ENCODE data around the gene TIMP2.
"Not testable (repeated sequence)": the region's sequence is repeated elsewhere in the genome, so short reads cannot be mapped to it uniquely, and the experiment has no call there.

The TIMP2 gene

DNA sequence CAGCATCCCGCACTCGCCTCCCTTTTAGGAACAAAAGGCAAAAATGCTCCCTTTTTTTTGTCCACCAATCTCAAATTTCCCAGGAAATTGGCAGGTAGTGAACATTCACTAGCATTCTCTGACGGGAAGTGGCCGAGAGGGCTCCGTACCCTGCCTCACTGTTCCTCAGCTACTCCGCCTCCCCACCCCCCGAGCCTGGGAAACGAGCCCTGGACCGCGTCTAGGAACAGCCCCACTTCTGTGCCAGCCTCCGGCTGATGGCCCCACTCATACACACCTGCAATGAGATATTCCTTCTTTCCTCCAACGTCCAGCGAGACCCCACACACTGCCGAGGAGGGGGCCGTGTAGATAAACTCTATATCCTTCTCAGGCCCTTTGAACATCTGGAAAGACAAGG, 54.6 kb downstream of the TIMP2 start:
- Histone ChIP-seq H3K4me2 (ENCODE audit: low read length) (no peak overlapping the region), H3K27me3 (ENCODE audit: low read depth, low read length) (0 out of 2 replicates have a peak, but pooled peaks cover 3% of the 10 kb centered on the region)

DNA sequence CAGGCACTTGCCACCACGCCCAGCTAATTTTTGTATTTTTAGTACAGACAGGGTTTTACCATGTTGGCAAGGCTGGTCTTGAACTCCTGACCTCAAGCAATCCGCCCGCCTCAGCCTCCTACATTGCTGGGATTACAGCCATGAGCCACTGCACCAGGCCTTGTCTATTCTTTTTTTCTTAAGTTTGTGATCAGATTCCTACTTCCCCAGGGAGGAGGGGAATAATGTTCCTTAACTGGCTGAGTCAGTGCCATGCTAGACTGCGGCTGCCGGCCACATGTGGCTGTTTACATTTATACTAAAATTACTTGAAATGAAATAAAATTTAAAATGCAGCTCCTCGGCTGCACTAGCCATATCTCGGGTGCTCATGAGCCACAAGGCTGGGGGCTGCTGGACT, 56.8 kb downstream of the TIMP2 start:
- Histone ChIP-seq H3K36me3 (replicated peaks; ENCODE audit: low read depth, low read length) (no peaks in the 10 kb centered on the region), H2AFZ (ENCODE audit: low read depth, low read length) (no peak overlapping the region), H3K27ac (ENCODE audit: low read length) (no peak overlapping the region), H4K20me1 (ENCODE audit: insufficient read depth, low read length) (no peaks in the 10 kb centered on the region), H3K4me1 (ENCODE audit: low read length) (0 out of 2 replicates have a peak, but pooled peaks cover 3% of the 10 kb centered on the region), H3K4me3 (ENCODE audit: low read length) (no peak overlapping the region), H3K9ac (ENCODE audit: low read length) (no peak overlapping the region), H3K79me2 (ENCODE audit: low read length) (no peaks in the 10 kb centered on the region), H3K9me3 (ENCODE audit: insufficient read depth, low read length) (no peaks in the 10 kb centered on the region), H3K4me2 (ENCODE audit: low read length) (no peak overlapping the region), H3K27me3 (ENCODE audit: low read depth, low read length) (0 out of 2 replicates have a peak, but pooled peaks cover 3% of the 10 kb centered on the region)
- TF ChIP-seq, protein P1, sequence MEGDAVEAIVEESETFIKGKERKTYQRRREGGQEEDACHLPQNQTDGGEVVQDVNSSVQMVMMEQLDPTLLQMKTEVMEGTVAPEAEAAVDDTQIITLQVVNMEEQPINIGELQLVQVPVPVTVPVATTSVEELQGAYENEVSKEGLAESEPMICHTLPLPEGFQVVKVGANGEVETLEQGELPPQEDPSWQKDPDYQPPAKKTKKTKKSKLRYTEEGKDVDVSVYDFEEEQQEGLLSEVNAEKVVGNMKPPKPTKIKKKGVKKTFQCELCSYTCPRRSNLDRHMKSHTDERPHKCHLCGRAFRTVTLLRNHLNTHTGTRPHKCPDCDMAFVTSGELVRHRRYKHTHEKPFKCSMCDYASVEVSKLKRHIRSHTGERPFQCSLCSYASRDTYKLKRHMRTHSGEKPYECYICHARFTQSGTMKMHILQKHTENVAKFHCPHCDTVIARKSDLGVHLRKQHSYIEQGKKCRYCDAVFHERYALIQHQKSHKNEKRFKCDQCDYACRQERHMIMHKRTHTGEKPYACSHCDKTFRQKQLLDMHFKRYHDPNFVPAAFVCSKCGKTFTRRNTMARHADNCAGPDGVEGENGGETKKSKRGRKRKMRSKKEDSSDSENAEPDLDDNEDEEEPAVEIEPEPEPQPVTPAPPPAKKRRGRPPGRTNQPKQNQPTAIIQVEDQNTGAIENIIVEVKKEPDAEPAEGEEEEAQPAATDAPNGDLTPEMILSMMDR (IDR thresholded peaks at IDR 0.05; ENCODE audit: low read depth, low read length): no peak
- no peak for TF ChIP-seq EZH2phosphoT487 (IDR thresholded peaks at IDR 0.05; ENCODE audit: low read depth)

More for the DNA sequence above, 54.6 kb downstream of the TIMP2 start:
- no peak overlapping the region for H2AFZ ChIP-seq (ENCODE audit: low read depth, low read length)
- H3K4me1 ChIP-seq (ENCODE audit: low read length): 0 out of 2 replicates have a peak, but pooled peaks cover 3% of the 10 kb centered on the region
- H3K4me3 ChIP-seq (ENCODE audit: low read length): no peak overlapping the region
- TF ChIP-seq, protein P1 (IDR thresholded peaks at IDR 0.05; ENCODE audit: low read depth, low read length): no peak
- no peak for TF ChIP-seq EZH2phosphoT487 (IDR thresholded peaks at IDR 0.05; ENCODE audit: low read depth)
- no peaks in the 10 kb centered on the region for H3K36me3 ChIP-seq (replicated peaks; ENCODE audit: low read depth, low read length)
- H3K9me3 ChIP-seq (ENCODE audit: insufficient read depth, low read length): no peaks in the 10 kb centered on the region
- H3K79me2 ChIP-seq (ENCODE audit: low read length): no peaks in the 10 kb centered on the region
- H3K9ac ChIP-seq (ENCODE audit: low read length): no peak overlapping the region
- no peak overlapping the region for H3K27ac ChIP-seq (ENCODE audit: low read length)
- no peaks in the 10 kb centered on the region for H4K20me1 ChIP-seq (ENCODE audit: insufficient read depth, low read length)

DNA sequence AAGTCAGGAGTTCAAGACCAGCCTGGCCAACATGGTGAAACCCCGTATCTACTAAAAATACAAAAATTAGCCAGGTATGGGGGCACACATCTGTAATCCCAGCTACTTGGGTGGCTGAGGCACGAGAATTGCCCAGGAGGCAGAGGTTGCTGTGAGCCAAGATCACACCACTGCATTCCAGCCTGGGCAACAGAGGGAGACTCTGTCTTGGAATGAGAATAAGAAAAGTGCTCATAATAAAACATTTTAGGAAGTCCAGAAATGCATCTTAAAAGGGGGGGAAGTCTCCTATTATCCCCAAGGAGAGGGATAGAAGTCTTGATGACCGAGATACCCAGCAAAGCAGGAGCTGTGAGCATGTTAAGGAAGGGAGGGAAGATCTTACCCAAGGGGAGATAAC, 58.1 kb downstream of the TIMP2 start:
- H4K20me1 ChIP-seq (ENCODE audit: insufficient read depth, low read length): not testable (repeated sequence)

DNA sequence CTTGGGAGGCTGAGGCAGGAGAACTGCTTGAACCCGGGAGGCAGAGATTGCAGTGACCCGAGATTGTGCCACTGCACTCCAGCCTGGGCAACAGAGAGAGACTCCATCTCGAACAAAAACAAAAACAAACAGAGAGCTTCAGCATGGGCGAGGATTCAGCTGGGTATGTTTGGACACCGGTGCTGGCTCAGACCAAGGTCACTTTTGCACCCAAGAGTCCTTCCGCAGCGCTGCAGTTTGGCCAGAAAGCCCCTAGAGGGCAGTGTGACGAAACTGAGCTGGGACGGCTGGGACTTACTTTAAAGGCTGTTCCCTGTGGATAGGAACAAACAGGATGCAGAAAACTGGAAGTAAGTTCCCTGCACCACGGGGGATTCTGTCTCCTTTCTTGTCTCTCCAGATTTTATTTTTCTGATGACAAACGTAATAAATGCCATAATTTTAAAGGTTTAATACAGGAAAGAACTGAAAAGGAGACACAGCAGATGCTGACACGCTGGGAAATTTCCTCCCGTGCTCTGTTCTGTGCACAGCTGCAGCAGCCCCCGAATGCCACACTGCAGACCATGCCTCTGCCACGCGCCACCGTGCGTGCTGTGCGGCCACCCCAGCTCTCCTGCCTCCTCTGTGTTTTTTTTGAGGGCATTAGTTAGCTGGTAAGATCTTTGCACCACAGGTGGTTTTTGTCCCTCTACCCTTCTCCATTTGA, 59.4 kb downstream of the TIMP2 start:
- Histone ChIP-seq H3K9ac (ENCODE audit: low read length) (no peak overlapping the region), H3K4me2 (ENCODE audit: low read length) (peak overlapping the region; percentile 42)

More for the DNA sequence above, 58.1 kb downstream of the TIMP2 start:
- H3K9ac ChIP-seq (ENCODE audit: low read length); H3K9me3 ChIP-seq (ENCODE audit: insufficient read depth, low read length); H3K4me2 ChIP-seq (ENCODE audit: low read length); H3K4me1 ChIP-seq (ENCODE audit: low read length); H3K36me3 ChIP-seq (replicated peaks; ENCODE audit: low read depth, low read length); H3K27ac ChIP-seq (ENCODE audit: low read length); H3K27me3 ChIP-seq (ENCODE audit: low read depth, low read length); H3K79me2 ChIP-seq (ENCODE audit: low read length); H3K4me3 ChIP-seq (ENCODE audit: low read length); H2AFZ ChIP-seq (ENCODE audit: low read depth, low read length): not testable (repeated sequence)

More for the DNA sequence above, 59.4 kb downstream of the TIMP2 start:
- Histone ChIP-seq H3K9me3 (ENCODE audit: insufficient read depth, low read length) (no peaks in the 10 kb centered on the region), H3K36me3 (replicated peaks; ENCODE audit: low read depth, low read length) (no peaks in the 10 kb centered on the region), H3K4me1 (ENCODE audit: low read length) (0 out of 2 replicates have a peak, but pooled peaks cover 3% of the 10 kb centered on the region), H3K4me3 (ENCODE audit: low read length) (no peak overlapping the region), H3K27ac (ENCODE audit: low read length) (no peak overlapping the region), H2AFZ (ENCODE audit: low read depth, low read length) (no peak overlapping the region), H3K27me3 (ENCODE audit: low read depth, low read length) (peaks cover 7% of the 10 kb centered on the region; the same call in 1 of the 2 replicates), H4K20me1 (ENCODE audit: insufficient read depth, low read length) (no peaks in the 10 kb centered on the region), H3K79me2 (ENCODE audit: low read length) (no peaks in the 10 kb centered on the region)
- TF ChIP-seq, protein P1 (IDR thresholded peaks at IDR 0.05; ENCODE audit: low read depth, low read length): peak; percentile 78
- no peak for TF ChIP-seq EZH2phosphoT487 (IDR thresholded peaks at IDR 0.05; ENCODE audit: low read depth)

All from OCI-LY3 (cell line).